G401 (cell line): ENCODE data around the gene STAG1. TPM values are rescaled to one million over a fixed set of nuclear protein-coding genes. Genes with fewer than 3 reads are reported as not detected.
"Not testable (repeated sequence)": the region's sequence is repeated elsewhere in the genome, so short reads cannot be mapped to it uniquely, and the experiment has no call there.

Experiments used
- DNase-seq: peaks from one replicate; pipeline ENCODE4 v3.0.0-alpha.2; 2015; ENCODE audit warnings: low spot score
- in situ Hi-C: cut with HindIII; loops from 2 replicates; pipeline ENCODE4 v1.10.0; 2016; ENCODE audit warnings: low sequenced_read_pairs, mixed read lengths
- total RNA-seq: library from RNA; depleted of rRNA; stranded (reverse); fragments of >200 nt; shearing (Covaris generic); gene quantifications from 2 replicates; pipeline ENCODE4 v1.2.3, GENCODE V29; 2014

STAG1 gene
- total RNA-seq, 1 experiment from 2014 or later, result 22.4 TPM

DNA sequence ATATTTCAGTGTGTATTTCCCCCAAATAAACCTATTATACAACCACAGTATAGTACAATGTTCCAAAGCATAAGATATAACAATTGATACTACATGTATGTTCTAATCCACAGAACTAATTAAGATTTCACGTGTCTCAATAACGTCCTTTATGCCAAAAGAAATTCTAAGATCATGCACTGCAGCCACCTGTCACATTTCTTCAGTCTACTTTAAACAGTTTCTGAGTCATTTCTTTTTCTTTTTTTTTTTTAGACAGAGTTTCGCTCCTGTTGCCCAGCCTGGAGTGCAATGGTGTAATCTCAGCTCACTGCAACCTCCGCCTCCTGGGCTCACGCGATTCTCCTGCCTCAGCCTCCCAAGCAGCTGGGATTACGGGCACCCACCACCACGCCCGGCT, 190.2 kb downstream of the STAG1 start:
- in situ Hi-C loops, result no loop called here
- no peak for DNase-seq

DNA sequence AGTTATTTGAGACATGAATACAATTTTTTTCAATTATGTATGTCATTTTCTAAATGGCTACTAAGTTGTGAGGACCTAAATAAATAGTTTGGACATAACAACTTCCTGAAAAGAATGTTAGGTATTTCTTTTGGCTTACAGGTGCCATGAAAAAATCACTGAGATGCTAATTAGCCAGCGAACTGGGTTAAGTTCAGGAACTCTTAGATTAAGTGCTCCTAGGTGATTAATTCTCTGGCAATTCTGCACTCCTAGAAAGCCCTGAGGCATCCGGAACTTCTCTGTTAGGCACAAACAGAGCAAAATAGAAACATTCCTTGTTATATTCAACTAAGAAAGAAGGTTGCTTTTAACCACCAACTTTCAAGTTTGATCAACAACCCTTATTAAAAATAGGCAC, 192.3 kb downstream of the STAG1 start:
- no peak for DNase-seq
- in situ Hi-C loops, result no loop called here

GRCh38 chr3:136549461-136549860, 202.7 kb downstream of the STAG1 start:
- DNase-seq, in situ Hi-C loops: not testable (repeated sequence)

- DNase-seq, result no peak
- in situ Hi-C loops, result no loop called here
These were observed 204.9 kb downstream of the STAG1 start for GRCh38 chr3:136547293-136547692.

DNA sequence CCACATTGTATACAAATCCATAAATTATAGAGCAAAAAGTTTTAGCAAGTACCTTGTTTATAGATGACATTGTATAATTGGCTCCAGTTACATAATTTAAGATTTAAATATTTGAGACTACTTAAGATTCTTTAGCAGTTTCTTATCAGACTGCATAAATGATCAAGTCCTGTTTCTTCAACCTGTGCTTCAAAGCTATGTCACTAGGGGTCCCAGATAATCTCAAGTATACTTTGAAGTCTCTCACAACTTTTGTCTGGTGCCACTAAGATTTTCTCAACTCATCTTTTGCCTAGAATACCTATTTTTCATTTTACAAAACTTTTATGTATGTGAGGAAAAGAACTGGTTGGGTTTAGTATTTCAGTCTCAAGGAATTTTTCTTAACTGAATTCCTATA, 205.5 kb downstream of the STAG1 start:
- DNase-seq, result no peak
- in situ Hi-C loops, result no loop called here

GRCh38 chr3:136545664-136546268, 206.4 kb downstream of the STAG1 start:
- DNase-seq, result peak; percentile 22
- in situ Hi-C loops, result no loop called here

DNA sequence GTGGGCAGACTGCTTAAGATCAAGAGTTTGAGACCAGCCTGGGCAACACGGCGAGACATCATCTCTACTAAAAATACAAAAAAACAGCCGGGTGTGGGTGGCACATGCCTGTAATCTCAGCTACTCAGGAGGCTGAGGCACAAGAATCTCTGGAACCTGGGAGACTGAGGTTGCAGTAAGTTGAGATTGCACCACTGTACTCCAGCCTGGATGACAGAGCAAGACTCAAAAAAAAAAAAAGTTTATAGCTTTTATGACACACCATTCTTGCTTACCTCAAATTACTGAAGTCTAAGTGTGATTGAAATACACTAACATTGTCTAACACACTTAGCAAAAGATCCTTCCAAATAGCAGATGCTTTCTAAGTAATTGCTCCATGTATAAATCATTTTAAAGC, 207.6 kb downstream of the STAG1 start:
- in situ Hi-C loops, result no loop called here
- no peak for DNase-seq

GRCh38 chr3:136543385-136543784, 208.8 kb downstream of the STAG1 start:
- in situ Hi-C loops, result no loop called here
- no peak for DNase-seq

DNA sequence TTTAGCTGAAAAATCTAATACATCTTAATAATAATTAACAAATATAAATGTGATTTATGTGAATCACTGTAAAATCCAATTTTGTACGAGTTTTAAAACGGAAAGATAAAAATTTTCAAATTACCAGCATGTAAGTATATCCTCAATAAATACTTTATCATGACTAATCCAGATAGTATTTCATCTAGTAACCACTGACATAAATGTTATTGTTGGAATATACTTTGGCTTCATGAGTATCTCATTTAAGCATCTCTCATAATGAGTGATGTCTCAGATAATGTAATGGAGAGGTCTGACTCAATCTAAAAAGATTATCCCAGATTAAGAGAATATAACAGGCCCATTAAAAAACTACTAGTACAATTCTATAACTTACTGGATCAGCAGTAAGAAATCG, 216.3 kb downstream of the STAG1 start:
- in situ Hi-C loops, result no loop called here
- no peak for DNase-seq

DNA sequence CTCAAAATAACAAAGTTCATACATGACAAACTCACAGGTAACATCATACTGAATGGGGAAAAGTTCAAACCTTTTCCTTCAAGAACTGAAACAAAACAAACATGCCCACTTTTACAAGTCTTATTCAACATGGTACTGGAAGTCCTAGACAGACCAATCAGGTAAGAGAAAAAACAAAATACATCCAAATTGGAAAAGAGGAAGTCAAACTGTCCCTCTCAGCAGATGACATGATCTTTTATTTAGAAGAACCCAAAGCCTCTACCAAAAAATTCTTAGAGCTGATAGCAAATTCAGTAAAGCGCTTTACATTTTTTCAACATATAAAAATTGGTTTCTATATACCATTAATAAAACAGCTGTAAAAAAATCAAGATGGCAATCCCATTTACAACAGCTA, 219.4 kb downstream of the STAG1 start:
- in situ Hi-C loops, result no loop called here
- DNase-seq, result no peak

- no peak for DNase-seq
- in situ Hi-C loops, result no loop called here
These were observed 234.1 kb downstream of the STAG1 start for GRCh38 chr3:136518102-136518501.

GRCh38 chr3:136516656-136517055, 235.5 kb downstream of the STAG1 start:
- in situ Hi-C loops, result no loop called here
- no peak for DNase-seq

DNA sequence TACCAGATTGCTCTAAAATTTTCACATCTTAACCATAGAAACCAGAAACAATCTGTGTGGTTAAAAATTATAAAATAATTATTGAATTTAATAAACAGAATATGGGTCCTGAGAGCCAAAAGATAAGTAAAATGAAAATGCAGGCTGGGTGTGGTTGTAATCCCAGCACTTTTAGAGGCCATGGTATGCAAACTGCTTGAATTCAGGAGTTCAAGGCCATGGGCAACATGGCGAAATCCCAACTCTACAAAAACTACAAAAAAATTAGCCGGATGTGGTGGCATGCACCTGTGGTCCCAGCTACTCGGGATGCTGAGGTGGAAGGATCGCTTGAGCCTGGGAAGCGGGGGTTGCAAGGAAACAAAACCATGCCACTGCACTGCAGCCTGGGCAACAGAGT, 236.1 kb downstream of the STAG1 start:
- in situ Hi-C loops, result no loop called here
- DNase-seq, result no peak

DNA sequence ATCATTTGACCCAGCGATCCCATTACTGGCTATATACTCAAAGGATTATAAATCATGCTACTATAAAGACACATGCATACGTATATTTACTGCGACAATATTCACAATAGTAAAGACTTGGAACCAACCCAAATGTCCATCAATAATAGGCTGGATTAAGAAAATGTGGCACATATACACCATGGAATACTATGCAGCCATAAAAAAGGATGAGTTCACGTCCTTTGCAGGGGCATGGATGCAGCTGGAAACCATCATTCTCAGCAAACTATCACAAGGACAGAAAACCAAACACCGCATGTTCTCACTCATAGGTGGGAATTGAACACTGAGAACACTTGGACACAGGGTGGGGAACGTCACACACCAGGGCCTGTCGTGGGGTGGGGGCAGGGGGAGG, 237.6 kb downstream of the STAG1 start:
- DNase-seq, in situ Hi-C loops: not testable (repeated sequence)

GRCh38 chr3:136513367-136513766, 238.8 kb downstream of the STAG1 start:
- in situ Hi-C loops, result no loop called here

GRCh38 chr3:136512381-136512780, 239.8 kb downstream of the STAG1 start:
- DNase-seq, result no peak
- in situ Hi-C loops, result no loop called here

More at GRCh38 chr3:136513367-136513766, 238.8 kb downstream of the STAG1 start:
- no peak for DNase-seq

GRCh38 chr3:136505676-136506075, 246.5 kb downstream of the STAG1 start:
- no peak for DNase-seq
- in situ Hi-C loops, result no loop called here

DNA sequence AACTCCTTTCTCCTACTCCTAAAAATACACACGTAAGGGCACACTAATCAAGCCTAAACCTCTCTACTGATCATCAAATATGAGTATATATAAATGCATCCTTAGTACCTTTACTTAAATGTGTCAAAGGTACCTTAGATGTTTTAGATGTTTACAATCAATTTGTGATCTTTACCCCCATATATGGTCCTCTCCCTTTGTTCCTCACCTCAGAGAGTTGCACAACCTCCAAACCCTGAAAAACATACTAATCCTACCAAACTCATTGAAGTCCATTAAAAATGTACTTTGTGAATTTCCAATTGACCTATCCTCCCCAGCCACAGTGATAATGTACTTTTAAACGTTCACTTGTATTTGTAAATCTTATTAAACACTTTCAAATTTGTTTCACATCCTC, 249.1 kb downstream of the STAG1 start:
- in situ Hi-C loops, result no loop called here
- no peak for DNase-seq

DNA sequence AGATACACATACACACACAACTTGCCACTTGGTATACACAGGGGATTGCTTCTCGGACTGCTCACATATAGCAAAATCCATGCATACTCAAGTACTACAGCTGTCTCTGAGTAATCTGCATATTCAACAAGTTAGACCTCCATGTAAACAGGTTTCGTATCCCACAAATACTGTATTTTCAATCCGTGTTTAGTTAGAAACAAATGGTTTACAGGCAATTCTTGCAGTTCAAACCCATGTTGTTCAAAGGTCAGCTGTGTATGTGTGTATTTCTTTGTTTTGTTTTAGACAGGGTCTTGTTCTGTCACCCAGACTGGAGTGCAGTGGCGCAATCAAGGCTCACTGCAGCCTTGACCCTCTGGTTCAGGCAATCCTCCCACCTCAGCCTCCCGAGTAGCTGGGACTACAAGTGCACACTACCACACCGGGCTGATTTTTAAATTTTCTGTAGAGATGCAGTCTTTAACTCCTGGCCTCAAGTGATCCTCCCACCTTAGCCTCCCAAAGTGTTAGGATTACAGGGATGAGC, 253.2 kb downstream of the STAG1 start:
- DNase-seq, result no peak
- in situ Hi-C loops, result no loop called here

- in situ Hi-C loops, result no loop called here
- no peak for DNase-seq
These were observed 257.0 kb downstream of the STAG1 start for GRCh38 chr3:136495213-136495612.

GRCh38 chr3:136490646-136491405, 261.4 kb downstream of the STAG1 start:
- DNase-seq, result no peak
- in situ Hi-C loops, result no loop called here
